HCT116 (cell line): ENCODE measurements around the gene PLEKHJ1. TPM values are rescaled to one million over a fixed set of nuclear protein-coding genes. Genes with fewer than 3 reads are reported as not detected.
A peak's percentile ranks its signal among the peaks of the same experiment; 100 is the strongest.

Experiments used
- ATAC-seq: fragments of 200-7000 bp; cut with Tn5 transposase; 2 replicates; pipeline ENCODE4 v1.9.1; 2020; ENCODE audit warnings: mild to moderate bottlenecking, moderate library complexity
- BruUV-seq: library from RNA; stranded (reverse); fragments of 400-500 nt; replicated peaks from 2 replicates; lab custom pipeline; 2021; lab: Mats Ljungman, UMichigan
- CTCF ChIA-PET: fragments of 300-600 bp; sonication (Branson Sonifier 250); formaldehyde crosslinking; loops from one replicate; lab custom pipeline; 2021; ENCODE audit warnings: antibody characterized with exemption; lab: Charles Lee
- POLR2A ChIA-PET: fragments of 300-600, 350-600 bp; sonication (Branson Sonifier 250); formaldehyde crosslinking; loops from one replicate; lab custom pipeline; 2021; ENCODE audit warnings: antibody characterized with exemption; lab: Charles Lee
- RAD21 ChIA-PET, 2 experiments: fragments of 300-600 bp; sonication (Branson Sonifier 250); formaldehyde crosslinking; loops; one replicate each; lab custom pipeline; 2023; ENCODE audit warnings: low total read pairs in 2 of 2; ENCODE audit not compliant: uncharacterized antibody in 2 of 2, unreplicated experiment in 2 of 2, low non-redundant PET in 1 of 2; lab: Charles Lee
- DNase-seq: peaks from one replicate; pipeline ENCODE4 v3.0.0-alpha.2; 2010; ENCODE audit warnings: low read depth, low spot score
- H2AFZ ChIP-seq: fragments of 200-600 bp; shearing (Covaris generic), sonication (generic); 2 replicates; pipeline ENCODE4 v1.6.1; 2017; ENCODE audit warnings: low read depth, mixed run types, mixed read lengths, antibody characterized with exemption, low read length; ENCODE audit not compliant: poor library complexity, severe bottlenecking
- H3K27ac ChIP-seq: 2 replicates; pipeline ENCODE4 v1.5.1; 2012; ENCODE audit warnings: low read depth, low read length
- H3K27me3 ChIP-seq: fragments of 200-600 bp; sonication (generic); 2 replicates; pipeline ENCODE4 v1.6.1; 2016; ENCODE audit warnings: mixed run types, low read length, mixed read lengths; ENCODE audit not compliant: insufficient read depth
- H3K36me3 ChIP-seq, 2 experiments: fragments of 200-500 bp in 1 of 2; fragments of 200-600 bp in 1 of 2; sonication (Bioruptor generic) in 1 of 2; sonication (generic) in 1 of 2; 2 replicates each; pipeline versions ENCODE4 v1.5.1 to v1.6.1; 2014 to 2016; ENCODE audit warnings: low read length in 2 of 2, inconsistent platforms in 1 of 2, mixed read lengths in 1 of 2, mixed run types in 1 of 2; ENCODE audit not compliant: insufficient read depth in 2 of 2, control insufficient read depth in 1 of 2
- H3K4me1 ChIP-seq, 2 experiments: fragments of 200-600 bp in 1 of 2; sonication (generic) in 1 of 2; 2 replicates each; pipeline versions ENCODE4 v1.5.1 to v1.6.1; 2012 to 2017; ENCODE audit warnings: low read length in 2 of 2, inconsistent platforms in 1 of 2, mild to moderate bottlenecking in 1 of 2, mixed read lengths in 1 of 2, mixed run types in 1 of 2, moderate library complexity in 1 of 2; ENCODE audit not compliant: insufficient read depth in 2 of 2, control insufficient read depth in 1 of 2
- H3K4me2 ChIP-seq: fragments of 200-600 bp; sonication (generic); 2 replicates; pipeline ENCODE4 v1.6.1; 2017; ENCODE audit warnings: mixed run types, low read length, mixed read lengths
- H3K4me3 ChIP-seq, 2 experiments: fragments of 200-600 bp in 1 of 2; sonication (generic) in 1 of 2; replicated peaks in 1 of 2; 2 replicates each; pipeline ENCODE4 v1.5.1; 2011 to 2016; ENCODE audit warnings: low read length in 2 of 2, control low read depth in 1 of 2, low read depth in 1 of 2, mild to moderate bottlenecking in 1 of 2, mixed read lengths in 1 of 2, mixed run types in 1 of 2
- H3K79me2 ChIP-seq: fragments of 200-600 bp; sonication (generic); 2 replicates; pipeline ENCODE4 v1.6.1; 2017; ENCODE audit warnings: mild to moderate bottlenecking, mixed run types, low read length, moderate library complexity, mixed read lengths; ENCODE audit not compliant: insufficient read depth
- H3K9ac ChIP-seq: fragments of 200-600 bp; sonication (generic); 2 replicates; pipeline ENCODE4 v1.6.1; 2016; ENCODE audit warnings: low read length, mixed read lengths
- H3K9me2 ChIP-seq: fragments of 200-600 bp; sonication (generic), shearing (Covaris generic); 2 replicates; pipeline ENCODE4 v1.6.1; 2017; ENCODE audit warnings: mixed run types, mild to moderate bottlenecking, moderate library complexity; ENCODE audit not compliant: insufficient read depth
- H3K9me3 ChIP-seq, 2 experiments: fragments of 200-500 bp in 1 of 2; fragments of 200-600 bp in 1 of 2; sonication (Bioruptor generic) in 1 of 2; sonication (generic) in 1 of 2; 2 replicates each; pipeline ENCODE4 v1.6.1; 2014 to 2017; ENCODE audit warnings: low read length in 2 of 2, mixed read lengths in 2 of 2, inconsistent platforms in 1 of 2, low read depth in 1 of 2, mild to moderate bottlenecking in 1 of 2, mixed run types in 1 of 2, moderate library complexity in 1 of 2; ENCODE audit not compliant: control insufficient read depth in 1 of 2, insufficient read depth in 1 of 2
- H4K20me1 ChIP-seq: fragments of 200-600 bp; sonication (generic), shearing (Covaris generic); 2 replicates; pipeline ENCODE4 v1.6.1; 2017; ENCODE audit warnings: mixed run types, mild to moderate bottlenecking, moderate library complexity; ENCODE audit not compliant: insufficient read depth
- CEBPB ChIP-seq: IDR thresholded peaks from 2 replicates; pipeline ENCODE4 v1.6.1; 2012; ENCODE audit warnings: low read depth
- EGR1 ChIP-seq: IDR thresholded peaks from 2 replicates; pipeline ENCODE4 v1.6.1; 2012; ENCODE audit warnings: low read depth
- EZH2 ChIP-seq: fragments of 200-600 bp; sonication (generic); IDR thresholded peaks from 2 replicates; pipeline ENCODE4 v1.6.1; 2017; ENCODE audit warnings: antibody characterized with exemption, mixed run types
- EZH2phosphoT487 ChIP-seq: fragments of 200-600 bp; IDR thresholded peaks from 2 replicates; pipeline ENCODE4 v1.6.1; 2018; ENCODE audit warnings: antibody characterized with exemption, borderline replicate concordance
- POLR2A ChIP-seq: IDR thresholded peaks from 2 replicates; pipeline ENCODE4 v1.7.0; 2011; ENCODE audit warnings: borderline replicate concordance; ENCODE audit not compliant: insufficient read depth, insufficient read length; ENCODE audit errors: extremely low read depth
- POLR2AphosphoS5 ChIP-seq: IDR thresholded peaks from 2 replicates; pipeline ENCODE4 v1.6.1; 2011; ENCODE audit warnings: mild to moderate bottlenecking, low read depth, low read length, moderate library complexity
- RAD21 ChIP-seq: IDR thresholded peaks from 2 replicates; pipeline ENCODE4 v1.6.1; 2012; ENCODE audit warnings: low read depth, mild to moderate bottlenecking
- SIN3A ChIP-seq: IDR thresholded peaks from 2 replicates; pipeline ENCODE4 v1.6.1; 2012; ENCODE audit warnings: low read depth
- SP1 ChIP-seq: IDR thresholded peaks from 2 replicates; pipeline ENCODE4 v1.6.1; 2012; ENCODE audit warnings: low read depth
- SRF ChIP-seq: IDR thresholded peaks from 2 replicates; pipeline ENCODE4 v1.6.1; 2012; ENCODE audit warnings: low read depth
- YY1 ChIP-seq: IDR thresholded peaks from 2 replicates; pipeline ENCODE4 v1.6.1; 2011; ENCODE audit warnings: low read length, low read depth, moderate library complexity, mild to moderate bottlenecking; ENCODE audit not compliant: insufficient replicate concordance; ENCODE audit errors: extremely low read depth
- ZFX ChIP-seq: fragments of 450-650 bp; IDR thresholded peaks from 2 replicates; pipeline ENCODE4 v1.6.1; 2017
- intact Hi-C: fragments of 100-400 bp; cut with micrococcal nuclease; formaldehyde crosslinking; loops from 2 replicates; pipeline ENCODE4 v1.10.0; 2022
- total RNA-seq: library from RNA; stranded (reverse); gene quantifications from one replicate; pipeline ENCODE4 v1.2.1, GENCODE V29; 2021; ENCODE audit not compliant: unreplicated experiment
- TF ChIP-seq, protein P1 (sequence below): IDR thresholded peaks from 2 replicates; pipeline ENCODE4 v1.6.1; 2012
- TF ChIP-seq, protein P2 (sequence below), 3 experiments: fragments of 200-600 bp in 1 of 3; sonication (generic) in 1 of 3; IDR thresholded peaks in 2 of 3; conservative IDR thresholded peaks in 1 of 3; 2 replicates each; pipeline ENCODE4 v1.5.1; 2012 to 2017; ENCODE audit warnings: low read depth in 2 of 3, low read length in 2 of 3, antibody characterized with exemption in 1 of 3, borderline replicate concordance in 1 of 3, control low read depth in 1 of 3, mild to moderate bottlenecking in 1 of 3, mixed read lengths in 1 of 3, mixed run types in 1 of 3, moderate library complexity in 1 of 3; ENCODE audit not compliant: insufficient read depth in 1 of 3
- TF ChIP-seq, protein P3 (sequence below): IDR thresholded peaks from 2 replicates; pipeline ENCODE4 v1.6.1; 2012

PLEKHJ1 gene
- total RNA-seq, 1 experiment from 2014 or later: 88.2 TPM

DNA sequence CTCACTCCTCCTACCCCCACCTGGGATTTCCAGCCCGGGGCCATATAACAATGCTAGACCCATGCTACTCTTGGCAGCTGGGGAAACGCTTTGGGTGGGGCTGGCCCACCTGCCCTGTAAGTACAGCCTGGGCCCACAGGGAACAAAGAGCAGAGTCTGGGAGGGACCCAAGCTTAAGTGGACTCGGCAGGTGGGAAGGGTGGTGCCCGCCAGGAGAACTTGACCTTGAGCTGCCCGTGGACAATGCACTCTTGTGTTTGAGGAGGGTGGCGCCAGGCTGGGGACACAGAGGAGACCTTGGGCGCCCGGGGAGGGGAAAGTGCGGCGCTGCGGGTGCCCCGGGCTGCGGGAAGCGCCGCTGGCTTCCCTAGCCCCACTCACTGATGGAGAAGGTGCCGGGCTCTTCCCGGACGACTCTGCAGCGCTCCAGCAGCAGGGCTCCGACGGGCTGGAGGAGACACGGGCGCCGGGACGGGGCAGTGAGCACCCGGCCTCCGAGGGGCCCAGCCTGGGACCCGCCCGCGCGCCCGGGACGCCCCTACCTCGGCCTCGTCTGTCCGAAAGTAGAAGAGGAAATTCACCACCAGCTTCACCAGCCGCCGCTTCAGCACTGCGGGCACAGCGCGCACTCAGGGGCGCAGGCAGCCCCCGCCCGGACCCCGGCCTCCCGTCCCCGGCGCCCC lies 607 bp downstream of the PLEKHJ1 start:
- Histone ChIP-seq H2AFZ (no peak overlapping the region), H3K79me2 (peaks cover 73% of the 10 kb centered on the region), H3K4me1 (peaks cover 17 to 42% of the 10 kb centered on the region in 2 experiments; a peak in 3 of 4 replicates), H3K9me2 (no peaks in the 10 kb centered on the region), H3K36me3 (peaks cover 9 to 38% of the 10 kb centered on the region in 2 experiments), H4K20me1 (peaks cover 22% of the 10 kb centered on the region; the same call in 1 of the 2 replicates), H3K4me3 (peak overlapping the region; percentile 83 to 92), H3K27ac (peak overlapping the region; percentile 95), H3K9me3 (no peaks in the 10 kb centered on the region), H3K4me2 (peak overlapping the region; percentile 80), H3K27me3 (no peaks in the 10 kb centered on the region), H3K9ac (peak overlapping the region; percentile 99)
- intact Hi-C loops: loop anchor here (1.0 to 5.0 kb wide), 3 partner anchors 38 to 156 kb away; partner anchors contain the start of gene DOT1L
- TF ChIP-seq ZFX (peak; percentile 59; the same call in 1 of the 2 replicates), POLR2AphosphoS5 (no peak), SIN3A (no peak)
- no TSS peak for BruUV-seq
- ChIA-PET RAD21 (interaction anchor here (0.6 to 0.7 kb wide), 4 partner anchors 39 to 80 kb away, joined by 3 to 4 read pairs (median 3); no protein-coding TSS in a partner anchor), POLR2A (no interaction called here), CTCF (interaction anchor here (0.7 to 1.4 kb wide), 3 partner anchors 80 to 150 kb away, joined by 3 to 5 read pairs (median 3); no protein-coding TSS in a partner anchor)
- DNase-seq (no peak), ATAC-seq (peak; percentile 3; the same call in 1 of the 2 replicates)

DNA sequence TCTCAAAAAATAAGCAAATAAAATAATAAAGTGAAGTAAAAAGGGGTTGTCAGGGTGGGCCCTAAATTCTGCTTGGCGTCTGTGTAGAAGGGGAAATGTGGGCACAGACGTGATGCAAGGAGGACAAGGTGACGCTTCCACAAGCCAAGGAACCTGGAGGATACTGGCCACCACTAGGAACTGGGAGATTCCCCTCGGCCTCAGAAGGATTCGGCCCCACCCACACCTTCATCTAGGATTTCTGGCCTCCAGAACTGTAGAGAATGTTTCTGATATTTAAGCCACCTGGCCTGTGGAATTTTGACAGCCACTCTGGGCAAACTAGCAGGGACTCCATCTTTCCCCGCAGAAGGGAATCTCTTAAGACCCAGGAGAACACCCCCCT lies 1.1 kb downstream of the PLEKHJ1 start:
- ChIA-PET CTCF (interaction anchor here (1.4 kb wide), 1 partner anchor 79 kb away, joined by 5 read pairs; no protein-coding TSS in a partner anchor), RAD21 (no interaction called here), POLR2A (no interaction called here)
- TF ChIP-seq, protein P1, sequence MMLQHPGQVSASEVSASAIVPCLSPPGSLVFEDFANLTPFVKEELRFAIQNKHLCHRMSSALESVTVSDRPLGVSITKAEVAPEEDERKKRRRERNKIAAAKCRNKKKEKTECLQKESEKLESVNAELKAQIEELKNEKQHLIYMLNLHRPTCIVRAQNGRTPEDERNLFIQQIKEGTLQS: no peak
- TF ChIP-seq EZH2 (no peak), CEBPB (no peak), ZFX (no peak), EGR1 (no peak), EZH2phosphoT487 (no peak), YY1 (no peak), SRF (no peak), POLR2AphosphoS5 (no peak), SP1 (no peak), SIN3A (no peak), RAD21 (no peak), POLR2A (no peak)
- TF ChIP-seq, protein P2, sequence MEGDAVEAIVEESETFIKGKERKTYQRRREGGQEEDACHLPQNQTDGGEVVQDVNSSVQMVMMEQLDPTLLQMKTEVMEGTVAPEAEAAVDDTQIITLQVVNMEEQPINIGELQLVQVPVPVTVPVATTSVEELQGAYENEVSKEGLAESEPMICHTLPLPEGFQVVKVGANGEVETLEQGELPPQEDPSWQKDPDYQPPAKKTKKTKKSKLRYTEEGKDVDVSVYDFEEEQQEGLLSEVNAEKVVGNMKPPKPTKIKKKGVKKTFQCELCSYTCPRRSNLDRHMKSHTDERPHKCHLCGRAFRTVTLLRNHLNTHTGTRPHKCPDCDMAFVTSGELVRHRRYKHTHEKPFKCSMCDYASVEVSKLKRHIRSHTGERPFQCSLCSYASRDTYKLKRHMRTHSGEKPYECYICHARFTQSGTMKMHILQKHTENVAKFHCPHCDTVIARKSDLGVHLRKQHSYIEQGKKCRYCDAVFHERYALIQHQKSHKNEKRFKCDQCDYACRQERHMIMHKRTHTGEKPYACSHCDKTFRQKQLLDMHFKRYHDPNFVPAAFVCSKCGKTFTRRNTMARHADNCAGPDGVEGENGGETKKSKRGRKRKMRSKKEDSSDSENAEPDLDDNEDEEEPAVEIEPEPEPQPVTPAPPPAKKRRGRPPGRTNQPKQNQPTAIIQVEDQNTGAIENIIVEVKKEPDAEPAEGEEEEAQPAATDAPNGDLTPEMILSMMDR (IDR thresholded peaks at IDR 0.05 in 2 of 3, conservative IDR thresholded peaks at IDR 0.05 in 1 of 3; ENCODE audit: borderline replicate concordance in 1 of 3, insufficient read depth in 1 of 3, low read depth in 2 of 3, low read length in 2 of 3): no peak
- TF ChIP-seq, protein P3, sequence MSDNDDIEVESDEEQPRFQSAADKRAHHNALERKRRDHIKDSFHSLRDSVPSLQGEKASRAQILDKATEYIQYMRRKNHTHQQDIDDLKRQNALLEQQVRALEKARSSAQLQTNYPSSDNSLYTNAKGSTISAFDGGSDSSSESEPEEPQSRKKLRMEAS: no peak
- ATAC-seq: no peak
- no peaks in the 10 kb centered on the region for H3K9me2 ChIP-seq
- peak overlapping the region; percentile 80 for H3K4me2 ChIP-seq
- DNase-seq: no peak
- no peaks in the 10 kb centered on the region for H3K9me3 ChIP-seq
- H3K27ac ChIP-seq: peak overlapping the region; percentile 95
- H3K79me2 ChIP-seq: peaks cover 68% of the 10 kb centered on the region
- peak overlapping the region; percentile 99 for H3K9ac ChIP-seq
- H3K27me3 ChIP-seq: no peaks in the 10 kb centered on the region
- BruUV-seq: TSS peak; percentile 49
- peaks cover 18% of the 10 kb centered on the region; the same call in 1 of the 2 replicates for H4K20me1 ChIP-seq
- no peak overlapping the region for H2AFZ ChIP-seq
- peaks cover 6 to 33% of the 10 kb centered on the region in 2 experiments for H3K36me3 ChIP-seq
- peak overlapping the region; percentile 83 to 92 for H3K4me3 ChIP-seq
- intact Hi-C loops: loop anchor here (5.0 kb wide), 1 partner anchor 73 kb away; the partner anchor contains the start of gene DOT1L
- H3K4me1 ChIP-seq: peaks cover 17 to 38% of the 10 kb centered on the region in 2 experiments; a peak in 3 of 4 replicates
